B cell (primary cell): ENCODE data around the gene INSYN2A. TPM values are rescaled to one million over a fixed set of nuclear protein-coding genes. Genes with fewer than 3 reads are reported as not detected.

ENCODE experiments used
- ATAC-seq: fragments of 200-7000 bp; cut with Tn5 transposase; one replicate; pipeline ENCODE4 v1.10.0; 2021; ENCODE audit warnings: low read depth, mild to moderate bottlenecking, moderate number of reproducible peaks, moderate library complexity
- CTCF ChIA-PET: fragments of 350-600 bp; sonication (Branson Sonifier 250); formaldehyde crosslinking; loops from one replicate; lab custom pipeline; 2021; ENCODE audit warnings: antibody characterized with exemption, inconsistent platforms; lab: Charles Lee
- POLR2A ChIA-PET: fragments of 350-600 bp; sonication (Branson Sonifier 250); formaldehyde crosslinking; loops from one replicate; lab custom pipeline; 2021; ENCODE audit warnings: antibody characterized with exemption; lab: Charles Lee
- DNase-seq: peaks from one replicate; pipeline ENCODE4 v3.0.0; 2013
- H2AFZ ChIP-seq: 2 replicates; pipeline ENCODE4 v1.6.1; 2012; ENCODE audit warnings: mild to moderate bottlenecking, low read depth, low read length; ENCODE audit not compliant: insufficient read depth, poor library complexity, severe bottlenecking
- H3K27ac ChIP-seq, 2 donors: 1 replicate in 1 of 2; 2 replicates in 1 of 2; pipeline ENCODE4 v1.5.1; 2012 to 2013; ENCODE audit warnings: low read length in 2 of 2, mild to moderate bottlenecking in 2 of 2, moderate library complexity in 1 of 2
- H3K27me3 ChIP-seq, 4 experiments: fragments of 200-600 bp in 1 of 4; sonication (generic) in 1 of 4; replicated peaks in 1 of 4; 1 replicate in 2 of 4; 2 replicates in 2 of 4; pipeline versions ENCODE4 v1.6.1 to v1.7.0; 2013 to 2016; ENCODE audit warnings: low read length in 3 of 4, mild to moderate bottlenecking in 2 of 4, mixed read lengths in 1 of 4, moderate library complexity in 1 of 4; ENCODE audit not compliant: insufficient read depth in 4 of 4, control insufficient read depth in 3 of 4; ENCODE audit errors: control extremely low read depth in 1 of 4
- H3K36me3 ChIP-seq, 2 experiments: replicated peaks in 1 of 2; 1 replicate in 1 of 2; 2 replicates in 1 of 2; pipeline versions ENCODE4 v1.6.1 to v1.7.1; 2013; ENCODE audit warnings: low read length in 1 of 2; ENCODE audit not compliant: insufficient read depth in 2 of 2, control insufficient read depth in 1 of 2; ENCODE audit errors: control extremely low read depth in 1 of 2, extremely low read depth in 1 of 2
- H3K4me1 ChIP-seq, 2 donors: fragments of 200-600 bp in 1 of 2; sonication (generic) in 1 of 2; 1 replicate in 1 of 2; 2 replicates in 1 of 2; pipeline versions ENCODE4 v1.5.1 to v1.6.1; 2013 to 2017; ENCODE audit warnings: low read length in 2 of 2; ENCODE audit not compliant: control insufficient read depth in 2 of 2, insufficient read depth in 2 of 2
- H3K4me2 ChIP-seq: replicated peaks from 2 replicates; pipeline ENCODE3; 2012; ENCODE audit warnings: mild to moderate bottlenecking, low read depth, low read length; ENCODE audit not compliant: poor library complexity, severe bottlenecking
- H3K4me3 ChIP-seq, 5 experiments: fragments of 200-600 bp in 1 of 5; sonication (generic) in 1 of 5; 1 replicate in 3 of 5; 2 replicates in 2 of 5; pipeline versions ENCODE4 v1.5.1 to v1.7.0; 2011 to 2016; ENCODE audit warnings: low read length in 4 of 5, mild to moderate bottlenecking in 4 of 5, low read depth in 2 of 5, control low read depth in 1 of 5, moderate library complexity in 1 of 5; ENCODE audit not compliant: insufficient read depth in 1 of 5; ENCODE audit errors: control extremely low read depth in 1 of 5, extremely low read depth in 1 of 5
- H3K79me2 ChIP-seq: fragments of 200-600 bp; sonication (generic); one replicate; pipeline ENCODE4 v1.6.0; 2016; ENCODE audit warnings: low read length; ENCODE audit not compliant: control insufficient read depth, insufficient read depth
- H3K9ac ChIP-seq: fragments of 200-600 bp; sonication (generic); 2 replicates; pipeline ENCODE4 v1.6.1; 2017; ENCODE audit warnings: mild to moderate bottlenecking, low read length, moderate library complexity
- H3K9me3 ChIP-seq, 3 donors: one replicate each; pipeline versions ENCODE4 v1.6.1 to v1.7.1; 2013; ENCODE audit warnings: low read length in 2 of 3; ENCODE audit not compliant: control insufficient read depth in 2 of 3, insufficient read depth in 1 of 3; ENCODE audit errors: control extremely low read depth in 1 of 3
- H4K20me1 ChIP-seq: 2 replicates; pipeline ENCODE4 v1.6.0; 2012; ENCODE audit warnings: mild to moderate bottlenecking, low read length; ENCODE audit not compliant: insufficient read depth, control insufficient read depth, poor library complexity, severe bottlenecking
- H3K27ac Mint-ChIP-seq: one replicate; pipeline ENCODE4 v1.8.0; 2021; ENCODE audit warnings: mixed read lengths
- H3K27me3 Mint-ChIP-seq: one replicate; pipeline ENCODE4 v1.8.0; 2021; ENCODE audit warnings: mixed read lengths
- H3K4me1 Mint-ChIP-seq: one replicate; pipeline ENCODE4 v1.8.0; 2021; ENCODE audit warnings: mixed read lengths
- H3K4me3 Mint-ChIP-seq: one replicate; pipeline ENCODE4 v1.8.0; 2021; ENCODE audit warnings: mixed read lengths
- H3K9me3 Mint-ChIP-seq: one replicate; pipeline ENCODE4 v1.8.0; 2022; ENCODE audit warnings: mixed read lengths; ENCODE audit not compliant: insufficient read depth
- EZH2 ChIP-seq: IDR thresholded peaks from 2 replicates; pipeline ENCODE4 v1.6.1; 2012; ENCODE audit warnings: borderline replicate concordance, low read depth, mild to moderate bottlenecking, moderate library complexity, low read length; ENCODE audit not compliant: insufficient read depth, poor library complexity, severe bottlenecking
- WGBS: methylation state at CpG from one replicate; pipeline ENCODE4 v1.1.5; 2013; ENCODE audit warnings: missing lambda C conversion rate; ENCODE audit not compliant: insufficient coverage; 5-methylcytosine and 5-hydroxymethylcytosine counted together
- intact Hi-C: fragments of 100-400 bp; cut with micrococcal nuclease; formaldehyde crosslinking; loops from one replicate; pipeline ENCODE4 v1.10.0; 2022
- polyA plus RNA-seq: library from polyadenylated mRNA; depleted of rRNA; stranded (reverse); fragments of >200 nt; gene quantifications from 2 replicates; pipeline ENCODE4 v1.2.3, GENCODE V29; 2012
- total RNA-seq, 2 donors: library from RNA; stranded (reverse); fragments of 120-200 nt in 1 of 2; gene quantifications; 1 replicate in 1 of 2; 2 replicates in 1 of 2; pipeline versions ENCODE4 v1.2.3 to v1.2.4, GENCODE V29; 2013 to 2022
- TF ChIP-seq, protein P1 (sequence below): fragments of 200-600 bp; IDR thresholded peaks from one replicate; pipeline ENCODE4 v1.8.0; 2022; ENCODE audit warnings: antibody characterized with exemption, mild to moderate bottlenecking

Gene INSYN2A
- total and polyA plus RNA-seq, 2 donors (not counting 1 experiment from before 2014, with no cell fraction given), result not detected

DNA sequence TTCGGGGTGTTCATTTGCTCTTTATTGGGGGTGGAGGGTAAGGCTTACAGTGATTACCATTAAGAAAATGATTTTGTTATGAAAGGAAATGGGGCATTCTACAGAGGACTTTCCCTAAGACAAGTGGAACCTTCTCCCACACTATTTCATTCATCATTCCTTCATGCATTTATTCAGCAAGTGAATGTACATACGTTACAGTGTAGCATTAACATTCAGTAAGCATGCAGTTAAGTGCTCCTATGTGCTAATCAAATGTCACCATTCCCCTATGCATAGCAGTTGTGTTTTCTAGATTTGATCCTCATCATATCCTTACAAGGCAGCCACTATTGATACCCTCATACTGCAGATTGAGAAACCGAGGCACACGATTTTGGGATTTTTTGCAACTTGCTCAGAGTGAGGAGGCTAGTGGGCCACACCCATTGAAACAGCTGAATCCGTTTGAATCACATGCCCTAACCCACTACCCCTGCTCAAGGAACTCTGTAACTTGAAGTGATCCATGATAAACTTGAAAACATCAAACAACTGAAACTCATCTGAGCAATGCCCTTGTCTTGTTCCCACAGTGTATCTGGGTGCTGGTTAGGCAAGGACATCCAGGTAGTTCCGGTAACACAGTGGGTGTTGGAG, 16.7 kb downstream of the INSYN2A start:
- POLR2A ChIA-PET, result no interaction called here

DNA sequence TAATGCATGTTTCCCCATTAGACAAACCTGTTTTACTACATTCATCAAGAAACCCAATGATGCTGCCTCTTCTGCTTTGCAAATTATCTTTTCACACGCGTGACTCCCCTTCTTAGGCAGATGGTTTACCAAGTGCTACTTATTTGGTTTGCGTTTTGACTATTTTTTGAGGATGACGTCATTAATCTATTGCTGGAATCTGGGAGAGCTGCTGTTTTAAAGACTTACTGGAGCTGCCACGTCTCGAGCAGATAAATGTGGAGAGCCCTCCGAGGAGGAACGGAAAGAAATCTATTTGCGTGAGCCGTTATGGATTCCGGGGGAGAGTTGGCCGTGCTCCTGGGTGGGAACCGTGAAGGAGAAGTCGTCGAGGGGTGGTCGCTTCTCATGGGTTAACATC, 19.7 kb downstream of the INSYN2A start:
- POLR2A ChIA-PET, result no interaction called here

More for the DNA sequence above, 16.7 kb downstream of the INSYN2A start:
- no peak overlapping the region for H3K4me3 ChIP-seq
- intact Hi-C loops, result no loop called here
- H3K4me1 ChIP-seq, result no peaks in the 10 kb centered on the region
- no peak overlapping the region for H3K9ac ChIP-seq
- H3K27me3 ChIP-seq, result no peaks in the 10 kb centered on the region
- H4K20me1 ChIP-seq, result no peaks in the 10 kb centered on the region
- no peaks in the 10 kb centered on the region for H3K79me2 ChIP-seq
- no peaks in the 10 kb centered on the region for H3K4me1 Mint-ChIP-seq
- CTCF ChIA-PET, result no interaction called here
- H3K4me3 Mint-ChIP-seq, result no peak overlapping the region
- H2AFZ ChIP-seq, result no peak overlapping the region
- no peaks in the 10 kb centered on the region for H3K9me3 Mint-ChIP-seq
- ATAC-seq (no peak), DNase-seq (no peak)
- H3K9me3 ChIP-seq, result peaks cover 0 to 15% (median 0%) of the 10 kb centered on the region in 3 donors
- no peak overlapping the region for H3K27ac Mint-ChIP-seq
- H3K27me3 Mint-ChIP-seq, result no peaks in the 10 kb centered on the region
- no peaks in the 10 kb centered on the region for H3K36me3 ChIP-seq
- no peak overlapping the region for H3K27ac ChIP-seq
- H3K4me2 ChIP-seq, result no peak overlapping the region
- 98% methylated on average over 4 of the region's 6 CpGs for WGBS
- no peak for TF ChIP-seq EZH2
- TF ChIP-seq, protein P1, sequence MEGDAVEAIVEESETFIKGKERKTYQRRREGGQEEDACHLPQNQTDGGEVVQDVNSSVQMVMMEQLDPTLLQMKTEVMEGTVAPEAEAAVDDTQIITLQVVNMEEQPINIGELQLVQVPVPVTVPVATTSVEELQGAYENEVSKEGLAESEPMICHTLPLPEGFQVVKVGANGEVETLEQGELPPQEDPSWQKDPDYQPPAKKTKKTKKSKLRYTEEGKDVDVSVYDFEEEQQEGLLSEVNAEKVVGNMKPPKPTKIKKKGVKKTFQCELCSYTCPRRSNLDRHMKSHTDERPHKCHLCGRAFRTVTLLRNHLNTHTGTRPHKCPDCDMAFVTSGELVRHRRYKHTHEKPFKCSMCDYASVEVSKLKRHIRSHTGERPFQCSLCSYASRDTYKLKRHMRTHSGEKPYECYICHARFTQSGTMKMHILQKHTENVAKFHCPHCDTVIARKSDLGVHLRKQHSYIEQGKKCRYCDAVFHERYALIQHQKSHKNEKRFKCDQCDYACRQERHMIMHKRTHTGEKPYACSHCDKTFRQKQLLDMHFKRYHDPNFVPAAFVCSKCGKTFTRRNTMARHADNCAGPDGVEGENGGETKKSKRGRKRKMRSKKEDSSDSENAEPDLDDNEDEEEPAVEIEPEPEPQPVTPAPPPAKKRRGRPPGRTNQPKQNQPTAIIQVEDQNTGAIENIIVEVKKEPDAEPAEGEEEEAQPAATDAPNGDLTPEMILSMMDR, result no peak

More for the DNA sequence above, 19.7 kb downstream of the INSYN2A start:
- no peak overlapping the region for H3K27ac Mint-ChIP-seq
- no peak overlapping the region for H3K9ac ChIP-seq
- intact Hi-C loops, result no loop called here
- DNase-seq, result no peak
- no peaks in the 10 kb centered on the region for H3K36me3 ChIP-seq
- H3K4me3 ChIP-seq, result no peak overlapping the region
- H3K79me2 ChIP-seq, result no peaks in the 10 kb centered on the region
- ATAC-seq, result no peak
- CTCF ChIA-PET, result no interaction called here
- H3K4me3 Mint-ChIP-seq, result no peak overlapping the region
- H4K20me1 ChIP-seq, result no peaks in the 10 kb centered on the region
- TF ChIP-seq, protein P1, result no peak
- TF ChIP-seq EZH2, result no peak
- peaks cover 0 to 13% (median 0%) of the 10 kb centered on the region in 3 donors for H3K9me3 ChIP-seq
- H3K4me1 Mint-ChIP-seq, result no peaks in the 10 kb centered on the region
- H3K4me2 ChIP-seq, result no peak overlapping the region
- H3K27me3 Mint-ChIP-seq, result no peaks in the 10 kb centered on the region
- WGBS, result 93% methylated on average over 10 of the region's 16 CpGs
- H2AFZ ChIP-seq, result no peak overlapping the region
- H3K9me3 Mint-ChIP-seq, result no peaks in the 10 kb centered on the region
- H3K27ac ChIP-seq, result no peak overlapping the region
- no peaks in the 10 kb centered on the region for H3K4me1 ChIP-seq
- H3K27me3 ChIP-seq, result no peaks in the 10 kb centered on the region
